Activated CD4-positive, alpha-beta T cell treated with anti-CD3 and anti-CD28 coated beads, Interleukin-2, amount 10 ng/mL, durations not matched to agents 24 days and 14 days (primary cell): Measurements from ENCODE around the gene CCDC183. TPM values are rescaled to one million over a fixed set of nuclear protein-coding genes. Genes with fewer than 3 reads are reported as not detected.

ENCODE experiments used
- total RNA-seq: library from RNA; stranded (reverse); gene quantifications from 2 replicates; pipeline ENCODE4 v1.2.3, GENCODE V29; 2022

CCDC183 gene
- total RNA-seq, 1 donor from 2014 or later: 0.42 TPM

Other genes starting within 250 kb of the CCDC183 start
- 3.2 and 3.5 TPM in 2 replicates for gene EGFL7, start 133.4 kb upstream of the CCDC183 start, total RNA-seq
- gene AGPAT2, start 108.9 kb upstream of the CCDC183 start, total RNA-seq: 25.6 and 25.9 TPM in 2 replicates
- 1.1 and 1.5 TPM in 2 replicates for gene DIPK1B, start 83.8 kb upstream of the CCDC183 start, total RNA-seq
- 1.1 and 1.7 TPM in 2 replicates for gene LCN10, start 53.4 kb upstream of the CCDC183 start, total RNA-seq
- gene LCN6, start 47.8 kb upstream of the CCDC183 start, total RNA-seq: not detected in 2 replicates
- not detected in 2 replicates for gene LCN8, start 38.1 kb upstream of the CCDC183 start, total RNA-seq
- not detected in 2 replicates for gene LCN15, start 31.8 kb upstream of the CCDC183 start, total RNA-seq
- 36.1 and 40.1 TPM in 2 replicates for gene TMEM141, start 5.0 kb upstream of the CCDC183 start, total RNA-seq
- gene RABL6, start 11.6 kb downstream of the CCDC183 start, total RNA-seq: 116 and 119 TPM in 2 replicates
- gene AJM1, start 46.1 kb downstream of the CCDC183 start, total RNA-seq: 5.7 and 5.9 TPM in 2 replicates
- gene PHPT1, start 53.1 kb downstream of the CCDC183 start, total RNA-seq: 134 and 145 TPM in 2 replicates
- 24.7 and 30.1 TPM in 2 replicates for gene MAMDC4, start 56.0 kb downstream of the CCDC183 start, total RNA-seq
- gene EDF1, start 70.0 kb downstream of the CCDC183 start, total RNA-seq: 378 and 380 TPM in 2 replicates
- 61.6 and 66.6 TPM in 2 replicates for gene TRAF2, start 90.2 kb downstream of the CCDC183 start, total RNA-seq
- 92.7 and 93.6 TPM in 2 replicates for gene FBXW5, start 148.4 kb downstream of the CCDC183 start, total RNA-seq
- 0.69 and 1.7 TPM in 2 replicates for gene C8G, start 148.9 kb downstream of the CCDC183 start, total RNA-seq
- 1.3 and 2.3 TPM in 2 replicates for gene LCN12, start 155.9 kb downstream of the CCDC183 start, total RNA-seq
- not detected in 2 replicates for gene PTGDS, start 181.2 kb downstream of the CCDC183 start, total RNA-seq
- not detected in 2 replicates for gene LCNL1, start 186.7 kb downstream of the CCDC183 start, total RNA-seq
- 87.8 and 90.2 TPM in 2 replicates for gene PAXX, start 196.1 kb downstream of the CCDC183 start, total RNA-seq
- not detected in 2 replicates for gene CLIC3, start 200.2 kb downstream of the CCDC183 start, total RNA-seq
- 25.0 and 25.9 TPM in 2 replicates for gene ABCA2, start 231.9 kb downstream of the CCDC183 start, total RNA-seq
- gene FUT7, start 235.8 kb downstream of the CCDC183 start, total RNA-seq: 0.09 TPM in 1 of 2 replicates, not detected in the other
- gene NPDC1, start 249.8 kb downstream of the CCDC183 start, total RNA-seq: 58.1 and 59.4 TPM in 2 replicates